Neutrophil (primary cell): ENCODE measurements around the gene ZC3H12C.

Experiments used
- H3K27ac ChIP-seq: fragments of 200-600 bp; sonication (generic); 2 replicates; pipeline ENCODE4 v1.5.1; 2016; ENCODE audit warnings: mild to moderate bottlenecking, moderate library complexity
- H3K27me3 ChIP-seq: fragments of 200-600 bp; sonication (generic); 2 replicates; pipeline ENCODE4 v1.6.0; 2016; ENCODE audit warnings: mild to moderate bottlenecking
- H3K36me3 ChIP-seq: fragments of 200-600 bp; sonication (generic); 2 replicates; pipeline ENCODE4 v1.5.1; 2017
- H3K4me1 ChIP-seq, 2 experiments: fragments of 200-600 bp in 1 of 2; sonication (generic) in 1 of 2; 1 replicate in 1 of 2; 2 replicates in 1 of 2; pipeline versions ENCODE4 v1.5.1 to v1.6.1; 2013 to 2016; ENCODE audit warnings: low read depth in 1 of 2, low read length in 1 of 2, mild to moderate bottlenecking in 1 of 2, moderate library complexity in 1 of 2; ENCODE audit not compliant: control insufficient read depth in 1 of 2, insufficient read depth in 1 of 2
- H3K4me3 ChIP-seq, 2 experiments: fragments of 200-600 bp in 1 of 2; sonication (generic) in 1 of 2; 1 replicate in 1 of 2; 2 replicates in 1 of 2; pipeline ENCODE4 v1.5.1; 2013 to 2016; ENCODE audit warnings: low read depth in 1 of 2, low read length in 1 of 2, mild to moderate bottlenecking in 1 of 2, moderate library complexity in 1 of 2
- H3K9me3 ChIP-seq: fragments of 200-600 bp; sonication (generic); 2 replicates; pipeline ENCODE4 v1.5.1; 2016
- CTCF ChIP-seq: fragments of 200-600 bp; sonication (generic); IDR thresholded peaks from 2 replicates; pipeline ENCODE4 v1.5.1; 2016; ENCODE audit warnings: antibody characterized with exemption

The ZC3H12C gene

GRCh38 chr11:110159476-110159875 is 66.3 kb downstream of the ZC3H12C start:
- peaks cover 0 to 4% of the 10 kb centered on the region in 2 experiments for H3K4me1 ChIP-seq
- no peak overlapping the region for H3K27ac ChIP-seq
- no peaks in the 10 kb centered on the region for H3K27me3 ChIP-seq
- H3K9me3 ChIP-seq, result no peaks in the 10 kb centered on the region
- H3K36me3 ChIP-seq, result peaks cover 53% of the 10 kb centered on the region
- no peak overlapping the region for H3K4me3 ChIP-seq
- TF ChIP-seq CTCF, result no peak

GRCh38 chr11:110160016-110160415 is 66.8 kb downstream of the ZC3H12C start:
- no peaks in the 10 kb centered on the region for H3K9me3 ChIP-seq
- H3K36me3 ChIP-seq, result peaks cover 59% of the 10 kb centered on the region
- peaks cover 0 to 4% of the 10 kb centered on the region in 2 experiments for H3K4me1 ChIP-seq
- H3K27me3 ChIP-seq, result no peaks in the 10 kb centered on the region
- no peak for TF ChIP-seq CTCF
- no peak overlapping the region for H3K27ac ChIP-seq
- H3K4me3 ChIP-seq, result no peak overlapping the region

- TF ChIP-seq CTCF, result no peak
- H3K9me3 ChIP-seq, result no peaks in the 10 kb centered on the region
- no peak overlapping the region for H3K27ac ChIP-seq
- peaks cover 0 to 4% of the 10 kb centered on the region in 2 experiments for H3K4me1 ChIP-seq
- H3K27me3 ChIP-seq, result no peaks in the 10 kb centered on the region
- H3K4me3 ChIP-seq, result no peak overlapping the region
- peaks cover 63% of the 10 kb centered on the region for H3K36me3 ChIP-seq
These were observed 67.2 kb downstream of the ZC3H12C start for GRCh38 chr11:110160437-110160836.

GRCh38 chr11:110161061-110161460 is 67.9 kb downstream of the ZC3H12C start:
- TF ChIP-seq CTCF, result no peak
- Histone ChIP-seq H3K27ac (no peak overlapping the region), H3K36me3 (peaks cover 68% of the 10 kb centered on the region), H3K27me3 (no peaks in the 10 kb centered on the region), H3K4me3 (no peak overlapping the region), H3K4me1 (peaks cover 0 to 4% of the 10 kb centered on the region in 2 experiments), H3K9me3 (no peaks in the 10 kb centered on the region)

GRCh38 chr11:110162216-110162615 is 69.0 kb downstream of the ZC3H12C start:
- Histone ChIP-seq H3K4me3 (no peak overlapping the region), H3K27ac (no peak overlapping the region), H3K9me3 (no peaks in the 10 kb centered on the region), H3K36me3 (peaks cover 68% of the 10 kb centered on the region), H3K4me1 (peaks cover 0 to 4% of the 10 kb centered on the region in 2 experiments), H3K27me3 (no peaks in the 10 kb centered on the region)
- no peak for TF ChIP-seq CTCF
